ENCODE results near the gene SLC2A4RG. TPM values are rescaled to one million over a fixed set of nuclear protein-coding genes. Genes with fewer than 3 reads are reported as not detected.

The SLC2A4RG gene
- total RNA-seq, 2 experiments from 2014 or later, result 38.5 to 39.8 TPM

GRCh38 chr20:63737695-63737944 is 2.0 kb upstream of the SLC2A4RG start:
- no peak for TF ChIP-seq CTCF (IDR thresholded peaks at IDR 0.05)
- ChIA-PET POLR2A (interaction anchor here (1.0 to 2.0 kb wide), 3 partner anchors 30 to 96 kb away, joined by 3 to 12 read pairs (median 3); partner anchors contain the start of genes ARFRP1 and ZGPAT), CTCF (interaction anchor here (1.2 to 2.4 kb wide), 2 partner anchors 30 to 48 kb away, joined by 4 to 7 read pairs; partner anchors contain the start of genes ARFRP1 and ZGPAT)
- Mint-ChIP-seq H3K27me3 (no peaks in the 10 kb centered on the region), H3K36me3 (ENCODE audit: low read depth) (peaks cover 11% of the 10 kb centered on the region), H3K27ac (no peak overlapping the region), H3K4me1 (ENCODE audit: low read depth) (peaks cover 26% of the 10 kb centered on the region), H3K9me3 (no peaks in the 10 kb centered on the region), H3K4me3 (peak overlapping the region; percentile 72)
- DNase-seq, result no peak
- peak; percentile 1 for ATAC-seq
- intact Hi-C loops (cut with micrococcal nuclease), result no loop called here

- H3K4me3 Mint-ChIP-seq, result peak overlapping the region; percentile 38
- no peaks in the 10 kb centered on the region for H3K27me3 Mint-ChIP-seq
- H3K4me1 Mint-ChIP-seq (ENCODE audit: low read depth), result peaks cover 26% of the 10 kb centered on the region
- intact Hi-C loops (cut with micrococcal nuclease), result no loop called here
- no peak for TF ChIP-seq CTCF (IDR thresholded peaks at IDR 0.05)
- POLR2A ChIA-PET, result interaction anchor here (0.7 to 1.3 kb wide), 5 partner anchors 10 to 30 kb away, joined by 3 to 4 read pairs (median 3); partner anchors contain the start of genes ARFRP1 and ZGPAT
- CTCF ChIA-PET, result interaction anchor here (1.2 to 2.4 kb wide), 3 partner anchors 30 to 199 kb away, joined by 3 to 7 read pairs (median 4); partner anchors contain the start of genes ARFRP1 and ZGPAT
- no peaks in the 10 kb centered on the region for H3K9me3 Mint-ChIP-seq
- no peak overlapping the region for H3K27ac Mint-ChIP-seq
- H3K36me3 Mint-ChIP-seq (ENCODE audit: low read depth), result peaks cover 11% of the 10 kb centered on the region
- ATAC-seq, result peak; percentile 5
- DNase-seq, result peak; percentile 45
Measured at GRCh38 chr20:63737945-63738686, 1.5 kb upstream of the SLC2A4RG start.

GRCh38 chr20:63738687-63739129 is 868 bp upstream of the SLC2A4RG start:
- ATAC-seq (no peak), DNase-seq (peak; percentile 55)
- peaks cover 26% of the 10 kb centered on the region for H3K4me1 Mint-ChIP-seq (ENCODE audit: low read depth)
- H3K27me3 Mint-ChIP-seq, result no peaks in the 10 kb centered on the region
- no peak overlapping the region for H3K27ac Mint-ChIP-seq
- no peak for TF ChIP-seq CTCF (IDR thresholded peaks at IDR 0.05)
- H3K9me3 Mint-ChIP-seq, result no peaks in the 10 kb centered on the region
- intact Hi-C loops (cut with micrococcal nuclease), result no loop called here
- peak overlapping the region; percentile 38 for H3K4me3 Mint-ChIP-seq
- ChIA-PET CTCF (interaction anchor here (0.7 to 1.3 kb wide), 3 partner anchors 31 to 199 kb away, joined by 3 to 4 read pairs (median 3); partner anchors contain the start of genes ARFRP1 and ZGPAT), POLR2A (interaction anchor here (0.7 to 2.2 kb wide), 6 partner anchors 8 to 81 kb away, joined by 3 to 6 read pairs (median 4); partner anchors contain the start of gene RTEL1)
- H3K36me3 Mint-ChIP-seq (ENCODE audit: low read depth), result peaks cover 9% of the 10 kb centered on the region

- peaks cover 5% of the 10 kb centered on the region for H3K36me3 Mint-ChIP-seq (ENCODE audit: low read depth)
- peaks cover 22% of the 10 kb centered on the region for H3K4me1 Mint-ChIP-seq (ENCODE audit: low read depth)
- ATAC-seq, result peak; percentile 3
- no peaks in the 10 kb centered on the region for H3K9me3 Mint-ChIP-seq
- no peak overlapping the region for H3K27ac Mint-ChIP-seq
- DNase-seq, result peak; percentile 49
- intact Hi-C loops (cut with micrococcal nuclease), result no loop called here
- H3K4me3 Mint-ChIP-seq, result peak overlapping the region; percentile 52
- POLR2A ChIA-PET, result interaction anchor here (1.2 to 2.2 kb wide), 5 partner anchors 8 to 82 kb away, joined by 4 to 8 read pairs (median 6); partner anchors contain the start of gene RTEL1
- CTCF ChIA-PET, result interaction anchor here (0.8 to 1.1 kb wide), 4 partner anchors 32 to 216 kb away, joined by 3 to 4 read pairs (median 4); partner anchors contain the start of genes ARFRP1, UCKL1 and ZGPAT
- TF ChIP-seq CTCF (IDR thresholded peaks at IDR 0.05), result no peak
- no peaks in the 10 kb centered on the region for H3K27me3 Mint-ChIP-seq
Measured at GRCh38 chr20:63740070-63740626, 572 bp downstream of the SLC2A4RG start.

Data from activated CD8-positive, alpha-beta T cell treated with anti-CD3 and anti-CD28 coated beads for 36 hours (primary cell).